Activated naive CD4-positive, alpha-beta T cell treated with anti-CD3 and anti-CD28 coated beads, Interleukin-2, amount 10 ng/mL, durations not matched to agents 7 days and 5 days (primary cell): Measurements from ENCODE around the gene DOHH.
"Not testable (repeated sequence)": the region's sequence is repeated elsewhere in the genome, so short reads cannot be mapped to it uniquely, and the experiment has no call there.

ENCODE experiments used
- CTCF ChIA-PET: fragments of 350-600 bp; sonication (Branson Sonifier 250); formaldehyde crosslinking; loops from one replicate; lab custom pipeline; 2021; ENCODE audit warnings: antibody characterized with exemption; lab: Charles Lee
- DNase-seq: peaks from one replicate; pipeline ENCODE4 v3.0.0-alpha.2; 2020
- H3K27ac Mint-ChIP-seq: one replicate; pipeline ENCODE4 v1.8.0; 2021; ENCODE audit warnings: mild to moderate bottlenecking, moderate library complexity, mixed read lengths
- H3K27me3 Mint-ChIP-seq: one replicate; pipeline ENCODE4 v1.8.0; 2021; ENCODE audit warnings: mild to moderate bottlenecking, mixed read lengths
- H3K36me3 Mint-ChIP-seq: one replicate; pipeline ENCODE4 v1.8.0; 2021; ENCODE audit warnings: mixed read lengths
- H3K4me1 Mint-ChIP-seq: one replicate; pipeline ENCODE4 v1.8.0; 2021; ENCODE audit warnings: mixed read lengths
- H3K4me3 Mint-ChIP-seq: one replicate; pipeline ENCODE4 v1.8.0; 2021; ENCODE audit warnings: mild to moderate bottlenecking, moderate library complexity, mixed read lengths
- H3K9me3 Mint-ChIP-seq: one replicate; pipeline ENCODE4 v1.8.0; 2021; ENCODE audit warnings: mixed read lengths

Gene DOHH

GRCh38 chr19:3518659-3519058 is 18.2 kb upstream of the DOHH start:
- Mint-ChIP-seq H3K4me1 (peaks cover 29% of the 10 kb centered on the region), H3K27me3 (no peaks in the 10 kb centered on the region), H3K27ac (no peak overlapping the region), H3K9me3 (no peaks in the 10 kb centered on the region), H3K36me3 (peaks cover 14% of the 10 kb centered on the region), H3K4me3 (no peak overlapping the region)
- CTCF ChIA-PET: interaction anchor here (0.6 to 1.1 kb wide), 2 partner anchors 90 to 100 kb away, joined by 3 read pairs; no protein-coding TSS in a partner anchor
- no peak for DNase-seq

GRCh38 chr19:3518255-3518654 is 17.8 kb upstream of the DOHH start:
- CTCF ChIA-PET: interaction anchor here (0.6 to 1.1 kb wide), 2 partner anchors 91 to 100 kb away, joined by 3 read pairs; no protein-coding TSS in a partner anchor

GRCh38 chr19:3517638-3518037 is 17.2 kb upstream of the DOHH start:
- no peak overlapping the region for H3K4me3 Mint-ChIP-seq
- H3K9me3 Mint-ChIP-seq: no peaks in the 10 kb centered on the region
- no peak overlapping the region for H3K27ac Mint-ChIP-seq
- peaks cover 29% of the 10 kb centered on the region for H3K4me1 Mint-ChIP-seq
- CTCF ChIA-PET: no interaction called here
- peaks cover 14% of the 10 kb centered on the region for H3K36me3 Mint-ChIP-seq
- DNase-seq: no peak
- no peaks in the 10 kb centered on the region for H3K27me3 Mint-ChIP-seq

More at GRCh38 chr19:3518255-3518654, 17.8 kb upstream of the DOHH start:
- H3K4me1 Mint-ChIP-seq: peaks cover 29% of the 10 kb centered on the region
- peaks cover 14% of the 10 kb centered on the region for H3K36me3 Mint-ChIP-seq
- H3K27me3 Mint-ChIP-seq: no peaks in the 10 kb centered on the region
- no peak overlapping the region for H3K4me3 Mint-ChIP-seq
- no peak overlapping the region for H3K27ac Mint-ChIP-seq
- DNase-seq: no peak
- H3K9me3 Mint-ChIP-seq: no peaks in the 10 kb centered on the region

- Mint-ChIP-seq H3K36me3 (peaks cover 14% of the 10 kb centered on the region), H3K4me3 (no peak overlapping the region), H3K27me3 (no peaks in the 10 kb centered on the region), H3K9me3 (no peaks in the 10 kb centered on the region), H3K27ac (peak overlapping the region; percentile 45), H3K4me1 (peaks cover 29% of the 10 kb centered on the region)
- CTCF ChIA-PET: no interaction called here
- peak; percentile 46 for DNase-seq
Measured at GRCh38 chr19:3516675-3517207, 16.3 kb upstream of the DOHH start.

GRCh38 chr19:3515891-3516422 is 15.5 kb upstream of the DOHH start:
- Mint-ChIP-seq H3K27me3 (no peaks in the 10 kb centered on the region), H3K4me3 (no peak overlapping the region), H3K36me3 (peaks cover 13% of the 10 kb centered on the region), H3K4me1 (peaks cover 26% of the 10 kb centered on the region), H3K27ac (no peak overlapping the region), H3K9me3 (no peaks in the 10 kb centered on the region)
- CTCF ChIA-PET: no interaction called here
- no peak for DNase-seq

GRCh38 chr19:3514930-3515329 is 14.5 kb upstream of the DOHH start:
- H3K27ac Mint-ChIP-seq: no peak overlapping the region
- H3K4me1 Mint-ChIP-seq: peaks cover 26% of the 10 kb centered on the region
- CTCF ChIA-PET: no interaction called here
- H3K36me3 Mint-ChIP-seq: peaks cover 15% of the 10 kb centered on the region
- H3K4me3 Mint-ChIP-seq: no peak overlapping the region
- no peaks in the 10 kb centered on the region for H3K9me3 Mint-ChIP-seq
- H3K27me3 Mint-ChIP-seq: no peaks in the 10 kb centered on the region
- DNase-seq: no peak

- DNase-seq: no peak
- no peak overlapping the region for H3K4me3 Mint-ChIP-seq
- H3K36me3 Mint-ChIP-seq: peaks cover 26% of the 10 kb centered on the region
- CTCF ChIA-PET: interaction anchor here (0.5 kb wide), 1 partner anchor 19 kb away, joined by 3 read pairs; no protein-coding TSS in a partner anchor
- H3K4me1 Mint-ChIP-seq: peaks cover 38% of the 10 kb centered on the region
- no peak overlapping the region for H3K27ac Mint-ChIP-seq
- no peaks in the 10 kb centered on the region for H3K9me3 Mint-ChIP-seq
- no peaks in the 10 kb centered on the region for H3K27me3 Mint-ChIP-seq
Measured at GRCh38 chr19:3513229-3514140, 13.0 kb upstream of the DOHH start.

GRCh38 chr19:3512562-3513228 is 12.2 kb upstream of the DOHH start:
- H3K36me3 Mint-ChIP-seq: peaks cover 27% of the 10 kb centered on the region
- no peak overlapping the region for H3K4me3 Mint-ChIP-seq
- CTCF ChIA-PET: interaction anchor here (0.5 kb wide), 1 partner anchor 19 kb away, joined by 3 read pairs; no protein-coding TSS in a partner anchor
- no peaks in the 10 kb centered on the region for H3K27me3 Mint-ChIP-seq
- H3K4me1 Mint-ChIP-seq: peaks cover 43% of the 10 kb centered on the region
- no peak for DNase-seq
- no peaks in the 10 kb centered on the region for H3K9me3 Mint-ChIP-seq
- no peak overlapping the region for H3K27ac Mint-ChIP-seq

GRCh38 chr19:3511506-3512251 is 11.2 kb upstream of the DOHH start:
- Mint-ChIP-seq H3K9me3 (no peaks in the 10 kb centered on the region), H3K4me1 (peaks cover 44% of the 10 kb centered on the region), H3K36me3 (peaks cover 35% of the 10 kb centered on the region), H3K27me3 (no peaks in the 10 kb centered on the region), H3K27ac (no peak overlapping the region), H3K4me3 (no peak overlapping the region)
- CTCF ChIA-PET: interaction anchor here (1.8 kb wide), 1 partner anchor 33 kb away, joined by 4 read pairs; no protein-coding TSS in a partner anchor
- DNase-seq: no peak

- CTCF ChIA-PET: interaction anchor here (1.8 kb wide), 1 partner anchor 34 kb away, joined by 4 read pairs; no protein-coding TSS in a partner anchor
- Mint-ChIP-seq H3K9me3 (no peaks in the 10 kb centered on the region), H3K4me3 (no peak overlapping the region), H3K4me1 (peaks cover 41% of the 10 kb centered on the region), H3K36me3 (peaks cover 34% of the 10 kb centered on the region), H3K27me3 (no peaks in the 10 kb centered on the region), H3K27ac (no peak overlapping the region)
- DNase-seq: no peak
Measured at GRCh38 chr19:3510727-3511126, 10.3 kb upstream of the DOHH start.

GRCh38 chr19:3509566-3509989 is 9.1 kb upstream of the DOHH start:
- H3K27ac Mint-ChIP-seq: peak overlapping the region; percentile 74
- no peaks in the 10 kb centered on the region for H3K9me3 Mint-ChIP-seq
- peak overlapping the region; percentile 49 for H3K4me3 Mint-ChIP-seq
- DNase-seq: no peak
- no peaks in the 10 kb centered on the region for H3K27me3 Mint-ChIP-seq
- peaks cover 45% of the 10 kb centered on the region for H3K4me1 Mint-ChIP-seq
- CTCF ChIA-PET: no interaction called here
- H3K36me3 Mint-ChIP-seq: peaks cover 37% of the 10 kb centered on the region

GRCh38 chr19:3508771-3509535 is 8.5 kb upstream of the DOHH start:
- H3K36me3 Mint-ChIP-seq: peaks cover 36% of the 10 kb centered on the region
- H3K27ac Mint-ChIP-seq: peak overlapping the region; percentile 74
- H3K4me3 Mint-ChIP-seq: peak overlapping the region; percentile 49
- no peak for DNase-seq
- H3K4me1 Mint-ChIP-seq: peaks cover 45% of the 10 kb centered on the region
- no peaks in the 10 kb centered on the region for H3K27me3 Mint-ChIP-seq
- CTCF ChIA-PET: no interaction called here
- no peaks in the 10 kb centered on the region for H3K9me3 Mint-ChIP-seq

- CTCF ChIA-PET, H3K27me3 Mint-ChIP-seq, H3K9me3 Mint-ChIP-seq, DNase-seq: not testable (repeated sequence)
- peaks cover 45% of the 10 kb centered on the region for H3K4me1 Mint-ChIP-seq
- peak overlapping the region; percentile 95 for H3K4me3 Mint-ChIP-seq
- peaks cover 36% of the 10 kb centered on the region for H3K36me3 Mint-ChIP-seq
- peak overlapping the region; percentile 42 for H3K27ac Mint-ChIP-seq
Measured at GRCh38 chr19:3508121-3508661, 7.7 kb upstream of the DOHH start.
